ENCODE data around the gene GFRA1. TPM values are rescaled to one million over a fixed set of nuclear protein-coding genes. Genes with fewer than 3 reads are reported as not detected.
A peak's percentile ranks its signal among the peaks of the same experiment; 100 is the strongest.

Gene GFRA1, protein sequence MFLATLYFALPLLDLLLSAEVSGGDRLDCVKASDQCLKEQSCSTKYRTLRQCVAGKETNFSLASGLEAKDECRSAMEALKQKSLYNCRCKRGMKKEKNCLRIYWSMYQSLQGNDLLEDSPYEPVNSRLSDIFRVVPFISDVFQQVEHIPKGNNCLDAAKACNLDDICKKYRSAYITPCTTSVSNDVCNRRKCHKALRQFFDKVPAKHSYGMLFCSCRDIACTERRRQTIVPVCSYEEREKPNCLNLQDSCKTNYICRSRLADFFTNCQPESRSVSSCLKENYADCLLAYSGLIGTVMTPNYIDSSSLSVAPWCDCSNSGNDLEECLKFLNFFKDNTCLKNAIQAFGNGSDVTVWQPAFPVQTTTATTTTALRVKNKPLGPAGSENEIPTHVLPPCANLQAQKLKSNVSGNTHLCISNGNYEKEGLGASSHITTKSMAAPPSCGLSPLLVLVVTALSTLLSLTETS
- 10 to 100 TPM in 2 of 4 donors, 1 to 10 TPM in 2; 6.2 to 44.5 (median 13.4) TPM for total RNA-seq

DNA sequence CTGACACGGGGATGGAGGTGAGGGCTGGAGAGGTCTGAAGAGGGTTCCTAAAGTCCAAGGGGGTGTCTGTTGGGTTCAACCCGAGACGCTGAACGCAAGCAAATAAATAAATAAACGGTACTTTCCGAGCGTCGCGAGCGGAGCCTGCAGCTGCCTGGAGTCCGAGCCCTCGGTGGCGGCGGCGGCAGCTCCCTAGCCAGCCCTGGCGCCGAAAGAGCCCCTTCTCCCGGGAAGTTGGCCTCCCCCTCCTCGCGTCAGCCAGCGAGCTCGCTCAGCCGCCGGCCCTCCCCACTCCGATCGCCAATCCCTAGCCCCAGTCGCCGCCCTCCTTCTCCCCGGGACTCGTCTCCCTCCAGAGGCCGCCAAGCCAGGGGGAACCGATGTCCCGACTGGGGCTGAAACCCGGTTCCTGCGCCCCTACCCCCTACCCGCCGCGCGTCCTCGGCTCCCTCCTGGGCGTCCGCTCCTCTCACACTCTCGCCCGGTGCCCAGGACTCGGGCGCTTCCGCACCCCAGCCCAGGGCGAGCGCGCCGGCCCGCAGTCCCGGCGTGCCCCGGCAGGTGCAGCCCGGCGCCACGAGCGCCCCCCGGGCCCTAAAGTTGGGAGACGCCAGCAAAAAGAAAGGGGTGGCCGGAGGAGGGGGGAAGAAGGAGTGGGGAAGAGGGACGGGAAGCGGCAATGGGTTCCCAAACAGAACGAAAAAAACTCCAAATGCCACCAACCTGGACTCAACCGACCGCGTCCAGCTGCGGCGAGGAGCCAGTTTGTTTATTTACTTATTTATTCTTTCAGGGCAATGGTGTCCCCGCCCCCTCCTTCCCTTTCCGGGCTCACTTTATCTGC, at the start of gene GFRA1:
TSS of gene GFRA1 (minus strand) at position 767 of the 844 bp plus-strand sequence. CDS start 1,177 bp downstream, outside the sequence.
- TF ChIP-seq POLR2A (IDR thresholded peaks at IDR 0.05) = no peak
- TF ChIP-seq, protein P1, sequence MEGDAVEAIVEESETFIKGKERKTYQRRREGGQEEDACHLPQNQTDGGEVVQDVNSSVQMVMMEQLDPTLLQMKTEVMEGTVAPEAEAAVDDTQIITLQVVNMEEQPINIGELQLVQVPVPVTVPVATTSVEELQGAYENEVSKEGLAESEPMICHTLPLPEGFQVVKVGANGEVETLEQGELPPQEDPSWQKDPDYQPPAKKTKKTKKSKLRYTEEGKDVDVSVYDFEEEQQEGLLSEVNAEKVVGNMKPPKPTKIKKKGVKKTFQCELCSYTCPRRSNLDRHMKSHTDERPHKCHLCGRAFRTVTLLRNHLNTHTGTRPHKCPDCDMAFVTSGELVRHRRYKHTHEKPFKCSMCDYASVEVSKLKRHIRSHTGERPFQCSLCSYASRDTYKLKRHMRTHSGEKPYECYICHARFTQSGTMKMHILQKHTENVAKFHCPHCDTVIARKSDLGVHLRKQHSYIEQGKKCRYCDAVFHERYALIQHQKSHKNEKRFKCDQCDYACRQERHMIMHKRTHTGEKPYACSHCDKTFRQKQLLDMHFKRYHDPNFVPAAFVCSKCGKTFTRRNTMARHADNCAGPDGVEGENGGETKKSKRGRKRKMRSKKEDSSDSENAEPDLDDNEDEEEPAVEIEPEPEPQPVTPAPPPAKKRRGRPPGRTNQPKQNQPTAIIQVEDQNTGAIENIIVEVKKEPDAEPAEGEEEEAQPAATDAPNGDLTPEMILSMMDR (IDR thresholded peaks at IDR 0.05) = no peak
- H3K4me3 ChIP-seq (ENCODE audit: low read depth, poor library complexity, severe bottlenecking) = peak within 1 kb of the TSS; percentile 41
- intact Hi-C loops (cut with DNase I; ENCODE audit: low total_unique reads) = no loop called here
- DNase-seq (ENCODE audit: low spot score in 2 of 2) = peak in 1 of 2 donors; percentile 88
- 1% methylated on average over 65 to 72 of the region's 72 CpGs for WGBS, 2 donors

DNA sequence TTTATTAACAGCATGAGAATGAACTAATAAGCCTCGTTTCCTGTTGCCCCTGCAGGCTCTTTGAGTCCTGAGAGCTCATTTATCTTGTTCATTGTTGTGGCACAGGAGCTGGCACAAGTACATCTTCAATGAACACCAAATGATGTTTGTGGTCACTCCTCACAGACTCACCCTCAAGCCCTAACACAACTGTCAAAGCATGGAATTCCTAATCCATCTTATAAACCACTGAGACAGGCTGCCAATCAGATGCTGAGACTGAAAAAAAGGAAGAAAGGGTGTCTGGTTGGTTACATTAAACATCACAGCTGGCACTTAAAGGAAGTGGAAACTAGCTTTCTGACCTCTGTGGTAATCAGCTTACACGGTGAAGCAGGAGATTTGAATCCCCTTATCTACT, 43.5 kb upstream of the GFRA1 start:
- intact Hi-C loops (cut with DNase I; ENCODE audit: low total_unique reads) = no loop called here
- 25 to 32% methylated on average over 2 of the region's 2 CpGs for WGBS, 2 donors
- no peak overlapping the region for H3K4me3 ChIP-seq (ENCODE audit: low read depth, poor library complexity, severe bottlenecking)
- no peak for TF ChIP-seq POLR2A (IDR thresholded peaks at IDR 0.05)
- TF ChIP-seq, protein P1 (IDR thresholded peaks at IDR 0.05) = no peak
- DNase-seq (ENCODE audit: low spot score in 2 of 2) = no peak

DNA sequence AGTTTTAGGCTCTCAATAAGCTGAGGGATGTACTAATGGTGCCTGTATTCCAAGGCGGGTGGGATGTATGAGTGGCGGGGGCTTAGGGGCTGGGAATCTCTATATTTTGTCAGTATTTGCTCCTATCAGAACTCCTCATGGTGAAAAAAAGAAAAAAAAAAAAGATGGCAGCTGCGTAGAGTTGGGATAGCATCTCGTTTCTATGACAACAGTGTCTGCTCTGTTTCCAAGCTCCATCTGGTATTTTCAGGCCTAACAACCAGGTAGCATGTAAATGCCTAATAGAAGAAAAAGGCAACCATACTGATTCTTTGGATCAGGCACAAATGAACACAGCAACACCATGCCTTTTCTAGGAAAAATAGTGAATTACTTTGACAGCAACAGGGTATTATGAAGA, 39.5 kb upstream of the GFRA1 start:
- TF ChIP-seq, protein P1 (IDR thresholded peaks at IDR 0.05) = no peak
- TF ChIP-seq POLR2A (IDR thresholded peaks at IDR 0.05) = no peak
- 90 to 93% methylated on average over 4 of the region's 4 CpGs for WGBS, 2 donors
- DNase-seq (ENCODE audit: low spot score in 2 of 2) = no peak
- intact Hi-C loops (cut with DNase I; ENCODE audit: low total_unique reads) = no loop called here
- no peak overlapping the region for H3K4me3 ChIP-seq (ENCODE audit: low read depth, poor library complexity, severe bottlenecking)

DNA sequence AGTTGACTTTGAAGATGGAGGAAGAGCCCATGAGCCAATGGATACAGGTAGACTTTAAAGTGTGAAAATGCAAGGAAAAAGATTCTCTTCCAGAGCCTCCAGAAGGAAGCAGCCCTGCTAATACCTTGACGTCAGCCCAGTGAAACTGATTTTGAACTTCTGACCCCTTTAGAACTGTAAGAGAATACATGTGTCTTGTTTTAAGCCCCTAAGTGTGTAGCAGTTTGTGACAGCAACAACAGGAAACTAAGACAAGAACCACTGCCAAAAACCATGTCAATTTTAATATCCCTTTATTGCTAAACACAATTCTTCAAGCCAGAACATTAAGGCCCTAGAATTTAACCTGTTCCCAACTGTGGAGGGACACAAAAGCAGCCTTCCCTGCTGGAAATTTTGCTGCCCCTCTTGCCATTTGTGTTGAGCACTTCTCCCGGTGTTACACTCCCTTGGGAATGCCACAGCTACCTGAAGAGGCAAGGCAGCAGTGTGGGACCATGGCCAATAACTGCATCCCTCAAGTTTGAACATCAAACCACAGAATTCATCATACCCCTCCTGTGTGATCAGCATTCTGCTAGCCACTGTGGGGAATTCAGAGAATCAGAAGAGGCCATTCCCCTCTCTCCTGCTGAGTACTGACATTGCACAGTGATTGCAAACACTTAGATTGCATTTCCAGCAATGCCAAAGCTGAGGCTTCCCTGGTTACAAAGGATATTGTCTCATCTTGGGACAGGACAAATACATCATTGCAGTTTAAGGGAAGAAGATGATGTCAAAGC, 38.9 kb upstream of the GFRA1 start:
- 59 to 69% methylated on average over 2 of the region's 2 CpGs for WGBS, 2 donors
- H3K4me3 ChIP-seq (ENCODE audit: low read depth, poor library complexity, severe bottlenecking) = no peak overlapping the region
- no peak for TF ChIP-seq POLR2A (IDR thresholded peaks at IDR 0.05)
- TF ChIP-seq, protein P1 (IDR thresholded peaks at IDR 0.05) = no peak
- intact Hi-C loops (cut with DNase I; ENCODE audit: low total_unique reads) = no loop called here
- no peak for DNase-seq (ENCODE audit: low spot score in 2 of 2)

DNA sequence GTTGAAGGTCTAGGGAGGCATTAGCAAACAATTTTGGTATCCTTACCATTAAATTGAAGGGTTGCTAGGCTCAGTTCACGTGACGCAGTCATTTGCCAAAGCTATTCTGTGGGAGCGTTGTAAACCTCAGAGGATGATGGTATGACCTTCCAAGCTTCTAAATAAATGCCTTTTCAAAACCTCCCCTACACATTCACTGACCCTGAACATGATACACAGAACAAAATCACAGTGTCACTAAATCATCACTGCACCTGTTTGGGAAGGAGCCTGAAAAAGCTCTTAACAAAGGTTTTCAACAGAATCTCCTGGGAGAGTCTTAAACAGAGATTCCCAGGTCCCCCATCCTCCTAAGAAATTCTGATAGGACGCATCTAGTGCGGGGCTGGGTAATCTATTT, 38.0 kb upstream of the GFRA1 start:
- H3K4me3 ChIP-seq (ENCODE audit: low read depth, poor library complexity, severe bottlenecking) = no peak overlapping the region
- no peak for DNase-seq (ENCODE audit: low spot score in 2 of 2)
- TF ChIP-seq, protein P1 (IDR thresholded peaks at IDR 0.05) = no peak
- no peak for TF ChIP-seq POLR2A (IDR thresholded peaks at IDR 0.05)
- intact Hi-C loops (cut with DNase I; ENCODE audit: low total_unique reads) = no loop called here
- 93 to 94% methylated on average over 5 of the region's 5 CpGs for WGBS, 2 donors

Measured in lower leg skin (tissue), 4 donors.